HG03520 (cell line): ENCODE data around the gene KIAA1671.

ENCODE experiments used
- ATAC-seq: cut with Tn5 transposase; IDR thresholded peaks from one replicate; pipeline ENCODE4 v1.9.1; 2021; ENCODE audit warnings: mild to moderate bottlenecking, moderate library complexity; ENCODE audit not compliant: unreplicated experiment

Gene KIAA1671

DNA sequence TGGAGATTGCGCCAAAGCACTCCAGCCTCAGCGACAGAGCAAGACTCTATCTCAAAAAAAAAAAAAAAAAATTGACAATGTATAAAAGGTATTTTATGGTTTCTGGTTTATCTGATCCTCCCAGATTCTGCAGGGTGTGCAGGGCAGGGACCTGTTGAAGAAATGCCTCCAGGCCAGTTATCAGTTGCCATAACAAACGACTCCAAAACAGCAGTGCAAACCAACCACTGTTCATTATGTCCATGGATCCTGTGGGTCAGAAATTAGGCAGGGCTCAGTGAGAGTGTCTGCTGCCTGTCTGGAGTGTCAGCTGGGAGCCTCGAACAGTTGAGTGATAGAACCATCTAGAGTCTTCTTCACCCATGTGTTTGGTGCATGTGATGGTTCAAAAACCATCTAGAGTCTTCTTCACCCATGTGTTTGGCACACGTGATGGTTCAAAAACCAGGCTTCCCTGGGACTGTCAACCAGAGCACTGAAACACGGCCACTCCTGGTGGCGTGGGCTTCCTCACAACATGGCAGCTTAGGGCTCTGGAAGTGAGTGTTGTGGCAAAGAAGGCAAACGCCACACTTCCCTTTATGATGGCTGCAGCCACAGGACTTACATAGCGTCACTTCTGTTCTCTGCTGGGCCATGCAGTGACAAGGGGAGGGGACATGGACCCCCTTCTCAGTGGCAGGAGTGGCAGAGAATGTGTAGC lies 132.0 kb downstream of the KIAA1671 start:
- ATAC-seq = no peak

DNA sequence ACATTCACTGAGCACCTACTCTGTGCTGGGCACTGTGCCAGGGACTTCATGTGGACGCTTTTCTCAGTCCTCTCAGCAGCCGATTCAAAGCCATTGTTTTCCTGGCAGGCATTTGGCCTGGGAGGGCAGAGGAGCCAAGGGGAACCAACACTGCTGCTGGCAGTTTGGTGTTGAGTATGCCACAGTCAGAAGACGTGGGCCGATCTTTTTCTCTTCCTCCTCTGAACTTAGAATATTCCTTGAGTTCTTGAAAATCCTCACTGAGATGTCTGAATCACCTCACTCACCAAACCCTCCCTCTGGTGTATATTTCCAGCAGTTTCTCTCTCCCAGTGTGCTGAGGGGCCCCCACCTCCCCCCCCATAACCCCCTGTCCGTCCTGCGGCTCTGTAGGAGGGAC lies 132.6 kb downstream of the KIAA1671 start:
- no peak for ATAC-seq

DNA sequence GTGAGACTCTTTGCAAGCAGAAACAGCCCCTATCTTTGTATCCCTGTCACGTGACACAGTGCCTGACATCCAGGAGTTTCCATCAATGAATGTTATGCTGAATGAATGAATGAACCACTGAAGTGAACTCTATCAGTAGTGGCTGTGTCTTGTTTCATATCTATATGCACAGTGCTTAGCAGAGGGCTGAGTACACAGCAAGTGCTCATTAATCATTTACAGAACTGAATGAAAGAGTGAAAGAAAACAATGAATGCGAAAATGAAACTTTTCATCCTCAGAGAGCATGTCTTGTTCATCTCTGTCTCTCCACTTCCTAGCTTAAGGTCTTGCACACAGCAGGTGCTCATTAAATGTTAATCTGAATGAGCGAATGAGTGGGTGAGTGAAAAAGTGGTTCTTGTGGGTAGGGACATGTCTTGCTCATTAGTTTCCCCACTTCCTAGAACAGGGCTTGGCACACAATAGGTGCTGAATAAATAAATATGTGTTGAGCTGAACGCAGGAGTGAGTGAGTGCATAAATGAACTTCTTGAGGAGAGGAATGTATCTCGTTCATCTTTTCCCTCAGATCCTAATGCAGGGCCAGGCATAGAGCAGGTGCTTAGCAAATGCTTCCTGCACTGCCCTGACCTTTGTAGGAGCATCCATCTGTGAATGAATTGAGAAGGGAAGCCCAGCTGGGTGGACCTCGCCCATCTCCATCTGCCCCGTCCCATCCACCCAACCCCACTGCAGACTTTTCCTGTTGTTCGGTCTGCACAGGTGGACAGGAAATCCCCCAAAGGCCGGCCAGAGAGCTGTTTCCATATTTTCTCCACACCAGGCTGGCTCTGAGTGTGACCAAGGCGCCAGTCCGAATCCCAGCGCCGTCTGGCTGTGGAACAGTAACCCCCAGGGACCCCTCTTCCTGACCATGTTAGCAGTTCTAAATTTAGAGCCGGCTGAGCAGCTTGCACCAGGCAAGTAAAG lies 133.7 kb downstream of the KIAA1671 start:
- peak; percentile 63 for ATAC-seq

DNA sequence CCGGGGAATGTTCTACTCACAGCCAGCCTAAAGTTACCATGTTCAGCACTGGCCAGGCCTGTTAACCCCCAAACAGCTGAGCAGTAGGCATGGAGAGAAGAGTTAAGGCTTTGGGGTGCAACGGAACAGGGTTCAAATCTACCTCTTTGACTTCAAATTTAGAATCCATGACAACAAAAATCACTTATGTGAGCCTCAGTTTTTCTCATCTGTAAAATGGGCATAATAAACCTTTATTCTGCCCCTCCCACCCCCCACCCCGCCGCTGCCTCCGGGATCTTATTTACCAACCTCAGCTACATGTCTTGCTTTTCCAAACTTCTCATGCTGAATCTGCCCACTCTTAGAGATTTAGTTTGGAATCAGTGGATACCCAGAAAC lies 134.4 kb downstream of the KIAA1671 start:
- ATAC-seq = no peak

DNA sequence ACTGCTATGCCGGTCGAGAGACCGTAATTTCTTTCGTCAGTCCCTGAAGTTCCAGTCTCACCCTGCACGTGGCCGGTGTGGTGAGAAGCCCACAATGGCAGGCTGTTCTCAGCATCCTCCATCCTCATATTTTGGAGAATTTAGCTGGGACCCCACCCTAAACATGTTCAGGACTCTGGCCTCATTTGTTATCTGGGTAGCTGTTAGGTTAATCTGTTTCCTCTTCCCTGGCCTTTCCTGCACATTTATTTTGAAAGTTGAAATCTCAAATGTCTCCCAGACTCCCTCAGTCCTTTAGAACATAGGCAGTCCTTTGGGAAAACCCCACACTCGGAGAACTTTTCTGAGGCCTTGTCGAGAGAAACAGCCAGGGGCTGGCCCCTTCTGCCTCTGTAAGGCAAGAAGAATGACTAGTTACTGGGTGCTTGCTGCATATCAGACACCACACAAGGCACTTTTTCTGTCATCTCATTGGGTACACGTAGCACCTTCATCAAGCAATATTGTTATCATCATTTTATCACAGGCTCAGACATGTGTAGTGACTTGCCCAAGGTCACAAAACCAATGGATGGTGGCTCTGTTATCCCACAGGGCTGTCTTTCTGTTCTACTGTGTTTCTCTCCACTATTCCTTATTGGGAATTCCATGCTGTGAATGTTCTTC lies 137.8 kb downstream of the KIAA1671 start:
- ATAC-seq = no peak

DNA sequence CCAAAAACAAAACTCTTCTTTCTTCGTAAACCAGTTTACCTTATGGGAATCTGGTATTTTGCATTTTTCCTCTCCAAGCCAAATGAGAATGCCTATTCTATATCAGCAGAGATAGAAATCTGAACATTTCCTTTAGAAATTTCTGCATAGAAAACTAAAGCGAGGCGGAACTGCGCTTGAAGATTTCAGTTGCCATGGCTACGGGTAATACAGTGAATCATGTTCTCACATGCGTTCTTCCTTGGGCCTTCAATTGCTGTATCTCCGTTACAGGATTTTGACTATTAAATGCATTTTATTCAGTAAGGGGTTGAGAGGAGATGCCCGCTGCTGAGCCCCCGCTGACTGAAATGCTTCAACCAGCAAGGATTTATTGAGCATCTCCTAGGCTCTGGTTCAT lies 138.9 kb downstream of the KIAA1671 start:
- ATAC-seq = no peak

DNA sequence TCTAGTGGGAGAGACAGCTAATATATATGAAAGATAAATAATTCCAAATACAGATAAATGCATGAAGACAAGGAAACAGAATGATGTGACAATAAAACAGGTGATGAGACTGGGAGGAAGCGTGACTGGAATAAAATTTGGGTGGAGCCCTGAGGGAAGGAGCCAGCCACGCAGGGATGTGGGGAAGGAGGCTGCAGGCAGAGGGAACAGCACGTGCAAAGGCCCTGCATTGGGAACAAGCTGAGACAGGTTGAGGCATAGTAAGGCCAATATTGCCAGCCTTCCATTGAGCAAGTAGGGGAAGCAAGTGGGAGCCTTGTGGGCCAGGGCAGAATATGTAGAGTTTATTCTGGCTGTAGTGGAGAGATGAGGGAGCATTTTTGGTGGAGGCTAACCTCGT lies 139.6 kb downstream of the KIAA1671 start:
- no peak for ATAC-seq

DNA sequence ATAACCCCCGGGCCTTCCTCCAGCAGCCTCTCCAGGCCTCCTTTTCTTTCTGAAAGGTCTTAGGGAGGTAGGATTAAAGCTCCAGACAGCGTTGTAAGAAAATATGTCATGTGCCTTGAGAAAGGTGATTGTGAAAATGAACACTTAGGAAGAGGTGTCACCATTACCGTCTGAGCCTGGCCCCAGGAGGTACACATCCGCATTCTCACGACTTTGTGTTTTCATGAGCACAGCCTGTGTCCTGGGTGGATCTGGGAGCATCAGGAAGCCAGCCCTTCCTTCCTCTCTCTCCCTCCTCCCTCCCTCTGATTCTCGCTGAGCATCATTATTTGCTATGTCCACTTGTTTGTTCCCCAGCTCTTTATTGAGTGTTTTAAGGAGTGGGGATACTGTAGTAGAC lies 142.1 kb downstream of the KIAA1671 start:
- ATAC-seq = no peak

DNA sequence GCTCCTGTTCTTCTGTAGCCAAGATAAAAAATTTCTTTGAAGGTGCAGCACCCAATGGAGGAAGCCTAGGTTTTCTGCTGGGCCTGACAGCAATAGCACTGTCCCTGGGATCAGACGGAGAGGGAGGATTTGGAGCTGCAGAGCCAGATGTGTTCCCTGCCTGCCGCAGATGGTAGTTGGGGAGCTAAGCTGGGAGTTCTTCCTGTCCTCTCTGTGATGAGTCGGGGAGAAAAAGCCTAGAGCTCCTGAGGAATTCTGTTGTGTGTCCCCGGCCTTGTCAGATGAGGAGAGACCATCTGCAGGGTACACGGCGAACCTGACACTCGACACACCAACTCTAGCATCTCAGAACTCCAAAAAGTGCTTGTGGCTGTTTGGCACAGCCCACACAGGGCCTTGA lies 143.4 kb downstream of the KIAA1671 start:
- ATAC-seq = no peak

DNA sequence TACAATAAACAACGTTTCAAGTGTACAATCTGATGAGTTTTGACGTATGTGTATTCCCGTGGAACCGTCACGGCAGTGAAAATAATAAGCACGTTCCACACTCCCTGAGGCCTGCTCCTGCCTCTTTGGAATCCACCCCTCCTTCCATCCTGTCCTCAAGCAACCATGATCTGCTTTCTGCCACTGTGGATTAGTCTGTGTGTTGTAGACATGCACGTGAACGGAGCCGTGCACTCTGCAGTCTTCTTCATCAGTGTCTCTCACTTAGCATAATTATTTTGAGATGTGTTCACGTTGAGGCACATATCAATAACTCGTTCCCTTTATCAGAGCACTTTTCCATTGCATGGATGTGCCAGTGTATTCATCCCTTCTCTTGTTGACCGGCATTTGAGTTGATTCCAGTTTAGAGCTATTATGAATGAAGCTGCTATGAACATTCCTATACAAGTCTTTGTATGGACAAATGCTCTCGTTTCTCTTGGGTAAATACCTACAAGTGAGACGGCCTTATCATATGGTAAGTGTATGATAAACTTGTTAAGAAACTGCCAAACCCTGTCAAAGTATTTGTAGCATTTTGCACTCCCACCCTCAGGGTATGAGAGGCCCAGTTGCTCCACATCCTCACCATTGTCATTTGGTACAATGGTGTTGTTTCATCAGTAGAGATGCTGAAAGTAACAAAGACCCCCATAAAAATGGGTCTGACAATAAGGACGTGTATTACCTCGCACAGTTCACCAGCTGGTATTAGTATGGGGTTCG lies 144.3 kb downstream of the KIAA1671 start:
- ATAC-seq = no peak

DNA sequence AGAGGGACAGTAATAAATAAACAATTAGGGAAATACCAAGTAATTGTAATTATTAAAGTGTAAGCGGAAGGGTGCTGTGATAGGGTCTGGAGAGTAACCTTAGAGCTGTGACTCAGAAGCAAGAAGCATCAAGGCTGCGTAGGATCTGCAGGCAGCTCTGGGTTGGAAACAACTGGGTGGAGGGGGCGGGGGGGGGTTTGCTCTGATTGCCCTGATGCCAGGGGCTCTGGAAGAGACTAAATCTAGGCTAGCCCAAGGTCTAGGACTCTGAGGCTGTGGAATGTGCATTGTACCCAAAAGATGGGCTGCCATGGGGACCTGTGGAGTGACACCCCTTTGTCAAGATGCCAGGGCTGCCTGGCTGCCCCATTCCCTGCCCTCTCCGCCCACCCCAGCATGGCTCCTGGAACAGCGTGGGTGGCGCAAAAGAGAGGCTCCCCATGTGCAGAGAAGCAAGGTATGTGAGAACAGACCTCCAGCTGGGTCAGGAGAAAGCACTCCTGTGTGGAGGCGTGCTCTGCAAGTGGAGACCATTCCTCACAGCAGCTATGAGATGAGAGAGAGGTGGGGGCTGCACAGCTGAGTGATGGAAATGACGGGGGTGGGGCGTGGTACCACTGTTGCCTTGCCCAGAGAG lies 146.0 kb downstream of the KIAA1671 start:
- no peak for ATAC-seq

DNA sequence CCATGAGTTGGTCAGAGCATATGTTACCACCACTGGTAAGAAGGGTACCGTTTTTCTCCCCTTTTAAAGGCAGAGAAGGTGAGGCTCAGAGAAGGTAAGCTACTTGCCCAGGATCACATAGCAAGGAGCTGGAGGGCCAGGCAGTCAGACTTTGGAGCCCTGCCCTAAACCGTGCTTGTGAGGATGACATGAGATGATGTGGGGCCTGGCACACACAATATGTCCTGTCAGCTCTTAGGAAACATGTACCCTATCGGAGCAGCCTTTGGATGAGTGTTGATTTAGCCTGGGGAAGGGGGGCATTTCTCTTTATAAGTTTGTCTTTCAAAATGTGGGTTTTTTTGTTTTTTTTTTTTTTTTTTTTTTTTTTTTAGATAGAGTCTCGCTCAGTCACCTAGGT lies 146.7 kb downstream of the KIAA1671 start:
- ATAC-seq = no peak

DNA sequence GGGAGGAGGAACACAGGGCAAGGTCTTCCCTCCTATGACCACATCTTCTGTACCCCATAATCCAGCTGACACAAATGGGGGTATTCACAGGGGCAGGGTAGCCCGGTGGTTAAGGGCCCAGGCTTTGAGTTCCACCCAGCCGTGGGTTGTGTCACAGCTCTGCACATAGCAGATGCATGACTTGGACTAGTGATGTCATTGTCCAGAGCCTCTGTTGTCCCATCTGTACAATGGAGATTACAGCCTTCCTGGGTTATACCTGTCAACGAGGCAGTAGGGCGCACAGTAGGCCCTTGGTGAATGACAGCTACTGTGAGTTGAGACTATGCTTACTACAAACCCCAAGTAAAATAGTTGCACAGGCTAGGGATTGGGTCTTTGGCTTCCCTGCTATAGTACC lies 147.9 kb downstream of the KIAA1671 start:
- no peak for ATAC-seq

DNA sequence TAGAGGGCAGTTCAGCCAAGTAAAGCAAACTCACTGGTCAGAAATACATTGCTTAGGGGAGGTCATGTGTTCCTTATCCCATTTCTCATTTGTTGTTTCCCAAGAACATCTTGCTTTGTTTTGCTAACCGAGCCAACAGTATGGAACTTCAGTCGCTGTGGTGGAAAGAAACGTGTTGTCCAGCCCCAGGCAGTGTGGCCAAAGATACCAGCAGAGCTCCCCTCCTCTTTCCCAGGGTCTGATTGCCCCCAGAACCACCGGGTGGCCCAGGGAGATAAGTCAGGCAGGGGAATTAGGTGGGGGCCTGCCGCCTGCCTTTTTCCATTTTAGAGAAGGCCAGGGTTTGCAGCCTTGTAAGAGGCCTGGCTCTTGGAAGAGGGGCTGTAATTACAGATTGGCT lies 148.4 kb downstream of the KIAA1671 start:
- ATAC-seq = no peak

DNA sequence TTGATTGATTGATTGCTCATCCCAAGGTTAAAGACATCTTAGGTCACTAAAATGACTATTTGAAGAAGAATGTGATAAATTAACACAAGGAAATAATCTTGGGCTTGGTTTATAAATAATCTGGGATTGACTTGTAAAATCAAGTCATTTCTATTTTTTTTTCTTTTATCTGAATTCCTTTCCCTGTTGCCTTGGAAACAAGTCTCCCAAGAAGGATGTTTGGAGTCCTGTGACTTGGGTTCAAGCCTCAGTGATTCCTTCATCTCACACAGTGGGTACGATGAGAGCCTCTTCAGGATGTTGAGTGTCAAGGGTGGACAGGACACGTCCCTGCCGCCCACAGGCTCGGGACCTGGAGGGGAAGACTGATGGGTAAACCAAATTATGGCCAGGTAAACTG lies 149.0 kb downstream of the KIAA1671 start:
- no peak for ATAC-seq

DNA sequence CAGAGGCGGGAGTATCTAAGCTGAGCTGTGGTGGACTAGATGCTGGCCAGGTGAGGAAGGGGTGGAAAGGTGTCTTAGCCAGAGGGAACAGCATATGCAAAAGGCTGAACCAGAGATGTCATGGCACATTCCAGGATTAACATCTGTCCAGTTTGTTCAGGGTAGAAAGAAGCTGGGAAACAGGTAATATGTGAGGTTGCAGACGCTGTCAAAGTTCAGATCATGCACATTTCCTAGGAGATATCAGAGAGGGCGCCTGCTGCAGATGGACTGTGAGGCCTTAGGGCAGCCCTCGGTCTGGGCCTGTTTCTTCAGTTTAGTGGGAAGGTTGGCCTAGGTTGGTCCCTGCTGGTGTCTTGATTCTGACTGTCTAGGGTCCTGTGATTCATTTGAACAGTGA lies 149.5 kb downstream of the KIAA1671 start:
- ATAC-seq = no peak

DNA sequence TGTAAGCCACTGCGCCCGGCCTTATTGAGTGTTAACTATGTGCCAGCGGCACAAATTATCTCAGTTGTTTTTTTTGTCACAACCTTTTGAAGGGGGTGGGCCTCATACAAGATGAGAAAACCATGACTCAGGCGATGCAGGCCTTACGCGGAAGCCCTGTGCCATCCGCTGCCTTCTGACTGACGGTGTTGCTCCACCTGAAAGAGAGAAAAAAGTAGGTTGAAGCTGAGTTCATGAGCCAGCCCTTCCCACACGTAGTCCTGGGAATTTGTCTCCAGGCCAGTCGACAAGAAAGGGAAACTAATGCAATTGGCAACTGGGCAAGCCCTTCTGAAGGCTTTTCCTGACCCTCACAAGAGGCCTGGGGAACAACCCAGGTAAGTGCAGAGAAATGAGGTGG lies 150.2 kb downstream of the KIAA1671 start:
- ATAC-seq = no peak

DNA sequence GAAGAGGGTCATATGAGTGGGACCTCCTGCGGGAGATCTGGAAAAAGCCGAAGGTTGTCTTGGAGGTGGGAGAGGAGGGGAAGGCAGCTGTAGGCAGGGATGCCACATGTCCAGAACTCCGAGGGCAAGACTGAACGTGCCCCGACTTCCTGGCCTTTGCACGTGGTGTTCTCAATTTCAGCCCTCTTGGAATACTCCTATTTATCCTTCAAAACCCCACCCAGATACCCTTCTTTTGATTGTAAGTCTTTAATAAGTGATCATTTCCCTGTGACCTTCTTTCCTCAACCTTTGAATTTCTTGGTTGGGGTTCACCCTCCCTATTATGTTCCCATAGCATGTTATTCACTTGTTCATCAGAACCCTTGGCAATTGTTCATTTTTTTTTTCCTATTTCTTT lies 151.9 kb downstream of the KIAA1671 start:
- no peak for ATAC-seq

DNA sequence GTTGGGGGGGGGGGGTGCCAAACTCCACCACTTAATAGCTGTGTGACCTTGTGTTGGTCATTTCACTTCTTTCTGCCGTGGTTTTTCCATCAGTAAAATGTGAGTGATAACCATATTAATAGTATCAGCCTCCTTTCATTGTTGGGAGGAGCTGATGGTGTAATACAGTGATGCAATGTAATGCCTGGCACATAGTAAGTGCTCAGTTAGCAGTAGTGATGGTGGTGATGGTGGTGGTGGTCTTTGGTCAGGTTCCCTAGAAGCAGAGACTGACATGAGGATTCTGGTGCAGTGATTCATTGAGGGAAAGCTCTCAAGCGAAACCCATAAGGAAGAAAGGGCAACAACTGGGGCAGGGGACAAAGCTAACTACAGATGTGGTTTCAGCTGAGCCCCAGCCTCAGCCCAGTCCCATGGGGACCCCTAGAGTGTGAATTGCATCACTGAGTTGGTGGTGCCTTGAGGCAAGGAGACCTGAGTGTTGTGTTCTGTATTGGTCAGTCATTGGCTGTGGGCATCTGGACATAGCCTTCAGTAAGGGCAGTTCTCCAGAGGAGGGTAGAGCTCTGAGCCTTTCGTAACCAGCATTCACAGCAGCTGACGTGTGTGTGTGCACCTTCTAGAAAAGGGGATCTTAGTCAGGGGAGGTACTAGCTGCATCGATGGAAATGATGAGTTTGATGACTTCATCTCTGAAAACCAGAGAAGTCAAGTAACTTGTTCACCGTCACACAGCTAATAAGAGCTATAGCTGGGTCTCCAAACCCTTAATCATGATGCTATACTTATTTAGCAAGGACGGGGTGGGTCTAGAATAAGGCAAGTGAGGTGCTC lies 153.5 kb downstream of the KIAA1671 start:
- ATAC-seq = no peak
